H54 (cell line): Measurements from ENCODE around the gene VCY1B.
"Not testable (repeated sequence)": the region's sequence is repeated elsewhere in the genome, so short reads cannot be mapped to it uniquely, and the experiment has no call there.

Experiments
- DNase-seq: peaks from one replicate; pipeline ENCODE4 v3.0.0; 2011; ENCODE audit warnings: low spot score, mixed read lengths; ENCODE audit not compliant: insufficient read length
- FAIRE-seq: peaks from 3 replicates; lab custom pipeline; 2011; peaks lifted over from hg19 to GRCh38; lab: Jason Lieb, UNC
- POLR2A ChIP-seq: IDR thresholded peaks from 2 replicates; pipeline ENCODE4 v1.6.1; 2011; ENCODE audit warnings: low read depth, mild to moderate bottlenecking, low read length

The VCY1B gene

GRCh38 chrY:14055927-14056326, at the start of gene VCY1B:
Gene VCY1B, plus strand, starts transcription at chrY:14056227. Its CDS starts 63 bp downstream, at chrY:14056290.
- not testable (repeated sequence) for DNase-seq, FAIRE-seq

- not testable (repeated sequence) for DNase-seq, FAIRE-seq
Measured at GRCh38 chrY:14011916-14012315, 44.1 kb upstream of the VCY1B start.

GRCh38 chrY:14030395-14030794, 25.6 kb upstream of the VCY1B start:
- DNase-seq, FAIRE-seq: not testable (repeated sequence)

- DNase-seq (no peak), FAIRE-seq (no peak)
- TF ChIP-seq POLR2A, result no peak
Measured at GRCh38 chrY:14085877-14086276, 29.9 kb downstream of the VCY1B start.
